Measurements from ENCODE around the gene NHLRC1. TPM values are rescaled to one million over a fixed set of nuclear protein-coding genes. Genes with fewer than 3 reads are reported as not detected.

Gene NHLRC1
- total and polyA plus RNA-seq, 9 of the 15 experiments (the other 6 are each of a cell fraction or from before 2014, with no cell fraction given), result not detected

DNA sequence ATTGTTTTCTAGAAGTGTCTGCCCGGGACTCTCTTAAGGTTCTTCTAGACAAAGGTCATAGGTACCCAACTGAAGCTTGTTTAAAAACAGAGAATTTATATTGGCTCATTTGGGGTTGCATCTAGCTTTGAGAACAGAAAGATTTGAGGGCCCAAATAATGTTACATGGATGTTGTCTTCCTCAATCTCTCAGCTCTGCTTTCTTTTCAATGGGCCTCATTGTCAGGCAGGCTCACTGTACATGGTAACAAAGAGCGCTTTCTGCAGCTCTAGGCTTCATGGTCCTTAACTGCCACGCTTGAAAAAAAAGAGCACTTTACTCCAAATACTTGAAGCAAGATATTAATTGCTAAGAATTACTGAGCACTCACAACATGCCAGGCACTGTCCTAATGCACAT is 22.2 kb downstream of the NHLRC1 start:
- DNase-seq (ENCODE audit: extremely low read depth in 1 of 4, low spot score in 3 of 4), result no peak
- intact Hi-C loops (cut with micrococcal nuclease), result no loop called here
- Histone ChIP-seq H3K4me3 (no peak overlapping the region), H2AFZ (ENCODE audit: low read depth, low read length) (peak overlapping the region; percentile 50; the same call in 1 of the 2 replicates), H4K20me1 (replicated peaks; ENCODE audit: control insufficient read depth, insufficient read depth, low read length) (no peaks in the 10 kb centered on the region), H3K4me2 (ENCODE audit: insufficient read depth, low read length) (no peak overlapping the region), H3K27me3 (ENCODE audit: control insufficient read depth in 2 of 2, insufficient read depth in 2 of 2, low read length in 2 of 2) (no peaks in the 10 kb centered on the region), H3K79me2 (ENCODE audit: control insufficient read depth, insufficient read depth, low read length) (no peaks in the 10 kb centered on the region), H3K36me3 (ENCODE audit: control insufficient read depth, insufficient read depth, low read length) (no peaks in the 10 kb centered on the region), H3K4me1 (replicated peaks in 1 of 2; ENCODE audit: control insufficient read depth in 2 of 2, insufficient read depth in 2 of 2, low read length in 2 of 2) (no peaks in the 10 kb centered on the region; a peak in 1 of 5 replicates), H3K9me1 (ENCODE audit: control insufficient read depth, insufficient read depth, low read length) (no peaks in the 10 kb centered on the region), H3K27ac (ENCODE audit: extremely low read depth, low read depth, low read length) (no peak overlapping the region), H3K9me3 (replicated peaks; ENCODE audit: control insufficient read depth, insufficient read depth, low read depth, low read length) (no peaks in the 10 kb centered on the region), H3K9ac (ENCODE audit: insufficient read depth in 1 of 2, low read depth in 2 of 2, low read length in 2 of 2) (no peak overlapping the region)
- 53% methylated on average over 3 of the region's 3 CpGs for WGBS (ENCODE audit: insufficient coverage, low coverage, missing lambda C conversion rate)
- in situ Hi-C loops (cut with MboI), result no loop called here
- ATAC-seq, result no peak
- ChIA-PET CTCF (ENCODE audit: low intra/inter-chr PET ratio) (no interaction called here), POLR2A (interaction anchor here (0.7 to 1.0 kb wide), 3 partner anchors 8 to 28 kb away, joined by 3 to 4 read pairs (median 3); no protein-coding TSS in a partner anchor)
- no TSS peak for BruUV-seq (replicated peaks)
- FAIRE-seq, result no peak
- TF ChIP-seq TBP (optimal IDR thresholded peaks at IDR 0.05; ENCODE audit: low read depth, low read length) (no peak), ASH1L (IDR thresholded peaks at IDR 0.05; ENCODE audit: borderline replicate concordance, low read depth, partially characterized antibody) (no peak), POLR3G (IDR thresholded peaks at IDR 0.05; ENCODE audit: extremely low read depth, insufficient read length, insufficient replicate concordance) (no peak), MAFG (tag; conservative IDR thresholded peaks at IDR 0.05) (no peak)

DNA sequence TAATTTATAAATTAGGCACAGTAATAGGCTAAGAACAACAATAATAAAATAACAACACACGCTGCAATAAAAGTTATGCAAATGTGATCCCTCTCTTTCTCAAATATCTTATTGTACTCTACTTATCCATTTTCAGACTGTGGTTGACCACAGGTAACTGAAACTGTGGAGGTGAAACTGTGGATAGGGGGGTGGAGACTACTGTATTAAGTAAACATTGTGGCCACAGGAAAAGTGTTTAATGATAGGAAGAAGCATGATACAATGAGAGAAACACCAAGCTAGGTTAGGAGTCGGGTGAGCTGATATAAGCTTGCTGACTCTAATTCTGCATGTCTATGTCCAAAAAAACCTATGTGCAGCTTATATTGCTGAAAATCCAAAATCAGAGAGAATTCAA is 23.0 kb downstream of the NHLRC1 start:
- no peaks in the 10 kb centered on the region; a peak in 1 of 5 replicates for H3K4me1 ChIP-seq (replicated peaks in 1 of 2; ENCODE audit: control insufficient read depth in 2 of 2, insufficient read depth in 2 of 2, low read length in 2 of 2)
- H3K9me1 ChIP-seq (ENCODE audit: control insufficient read depth, insufficient read depth, low read length), result no peaks in the 10 kb centered on the region
- H2AFZ ChIP-seq (ENCODE audit: low read depth, low read length), result peak overlapping the region; percentile 50
- in situ Hi-C loops (cut with MboI), result no loop called here
- CTCF ChIA-PET (ENCODE audit: low intra/inter-chr PET ratio), result no interaction called here
- POLR2A ChIA-PET, result interaction anchor here (0.7 to 1.0 kb wide), 3 partner anchors 9 to 11 kb away, joined by 3 to 4 read pairs (median 3); no protein-coding TSS in a partner anchor
- DNase-seq (ENCODE audit: extremely low read depth in 1 of 4, low spot score in 3 of 4) (no peak), FAIRE-seq (no peak), ATAC-seq (no peak; the same call in 2 of the 3 replicates)
- no peaks in the 10 kb centered on the region for H4K20me1 ChIP-seq (replicated peaks; ENCODE audit: control insufficient read depth, insufficient read depth, low read length)
- H3K27me3 ChIP-seq (ENCODE audit: control insufficient read depth in 2 of 2, insufficient read depth in 2 of 2, low read length in 2 of 2), result no peaks in the 10 kb centered on the region
- intact Hi-C loops (cut with micrococcal nuclease), result no loop called here
- H3K4me2 ChIP-seq (ENCODE audit: insufficient read depth, low read length), result no peak overlapping the region
- H3K9me3 ChIP-seq (replicated peaks; ENCODE audit: control insufficient read depth, insufficient read depth, low read depth, low read length), result no peaks in the 10 kb centered on the region
- H3K79me2 ChIP-seq (ENCODE audit: control insufficient read depth, insufficient read depth, low read length), result no peaks in the 10 kb centered on the region
- WGBS (ENCODE audit: insufficient coverage, low coverage, missing lambda C conversion rate), result 57% methylated on average over 2 of the region's 2 CpGs
- H3K9ac ChIP-seq (ENCODE audit: insufficient read depth in 1 of 2, low read depth in 2 of 2, low read length in 2 of 2), result no peak overlapping the region
- H3K27ac ChIP-seq (ENCODE audit: extremely low read depth, low read depth, low read length), result no peak overlapping the region
- no TSS peak for BruUV-seq (replicated peaks)
- no peaks in the 10 kb centered on the region for H3K36me3 ChIP-seq (ENCODE audit: control insufficient read depth, insufficient read depth, low read length)
- H3K4me3 ChIP-seq, result no peak overlapping the region
- TF ChIP-seq LARP7 (IDR thresholded peaks at IDR 0.05) (no peak), CHCHD3 (CRISPR knock-in tag; IDR thresholded peaks at IDR 0.05) (no peak), RUNX1 (IDR thresholded peaks at IDR 0.05; ENCODE audit: low read depth) (no peak), BMI1 (IDR thresholded peaks at IDR 0.05; ENCODE audit: low read length) (no peak), POLR2AphosphoS2 (IDR thresholded peaks at IDR 0.05; ENCODE audit: low read length) (no peak), ZKSCAN3 (CRISPR knock-in tag; IDR thresholded peaks at IDR 0.05) (no peak), MEIS2 (IDR thresholded peaks at IDR 0.05; ENCODE audit: partially characterized antibody) (no peak), ZKSCAN1 (IDR thresholded peaks at IDR 0.05; ENCODE audit: low read depth, low read length) (no peak)
- TF ChIP-seq, protein P1, sequence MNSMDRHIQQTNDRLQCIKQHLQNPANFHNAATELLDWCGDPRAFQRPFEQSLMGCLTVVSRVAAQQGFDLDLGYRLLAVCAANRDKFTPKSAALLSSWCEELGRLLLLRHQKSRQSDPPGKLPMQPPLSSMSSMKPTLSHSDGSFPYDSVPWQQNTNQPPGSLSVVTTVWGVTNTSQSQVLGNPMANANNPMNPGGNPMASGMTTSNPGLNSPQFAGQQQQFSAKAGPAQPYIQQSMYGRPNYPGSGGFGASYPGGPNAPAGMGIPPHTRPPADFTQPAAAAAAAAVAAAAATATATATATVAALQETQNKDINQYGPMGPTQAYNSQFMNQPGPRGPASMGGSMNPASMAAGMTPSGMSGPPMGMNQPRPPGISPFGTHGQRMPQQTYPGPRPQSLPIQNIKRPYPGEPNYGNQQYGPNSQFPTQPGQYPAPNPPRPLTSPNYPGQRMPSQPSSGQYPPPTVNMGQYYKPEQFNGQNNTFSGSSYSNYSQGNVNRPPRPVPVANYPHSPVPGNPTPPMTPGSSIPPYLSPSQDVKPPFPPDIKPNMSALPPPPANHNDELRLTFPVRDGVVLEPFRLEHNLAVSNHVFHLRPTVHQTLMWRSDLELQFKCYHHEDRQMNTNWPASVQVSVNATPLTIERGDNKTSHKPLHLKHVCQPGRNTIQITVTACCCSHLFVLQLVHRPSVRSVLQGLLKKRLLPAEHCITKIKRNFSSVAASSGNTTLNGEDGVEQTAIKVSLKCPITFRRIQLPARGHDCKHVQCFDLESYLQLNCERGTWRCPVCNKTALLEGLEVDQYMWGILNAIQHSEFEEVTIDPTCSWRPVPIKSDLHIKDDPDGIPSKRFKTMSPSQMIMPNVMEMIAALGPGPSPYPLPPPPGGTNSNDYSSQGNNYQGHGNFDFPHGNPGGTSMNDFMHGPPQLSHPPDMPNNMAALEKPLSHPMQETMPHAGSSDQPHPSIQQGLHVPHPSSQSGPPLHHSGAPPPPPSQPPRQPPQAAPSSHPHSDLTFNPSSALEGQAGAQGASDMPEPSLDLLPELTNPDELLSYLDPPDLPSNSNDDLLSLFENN (IDR thresholded peaks at IDR 0.05; ENCODE audit: low read depth in 2 of 2, low read length in 2 of 2), result no peak
- TF ChIP-seq, protein P2, sequence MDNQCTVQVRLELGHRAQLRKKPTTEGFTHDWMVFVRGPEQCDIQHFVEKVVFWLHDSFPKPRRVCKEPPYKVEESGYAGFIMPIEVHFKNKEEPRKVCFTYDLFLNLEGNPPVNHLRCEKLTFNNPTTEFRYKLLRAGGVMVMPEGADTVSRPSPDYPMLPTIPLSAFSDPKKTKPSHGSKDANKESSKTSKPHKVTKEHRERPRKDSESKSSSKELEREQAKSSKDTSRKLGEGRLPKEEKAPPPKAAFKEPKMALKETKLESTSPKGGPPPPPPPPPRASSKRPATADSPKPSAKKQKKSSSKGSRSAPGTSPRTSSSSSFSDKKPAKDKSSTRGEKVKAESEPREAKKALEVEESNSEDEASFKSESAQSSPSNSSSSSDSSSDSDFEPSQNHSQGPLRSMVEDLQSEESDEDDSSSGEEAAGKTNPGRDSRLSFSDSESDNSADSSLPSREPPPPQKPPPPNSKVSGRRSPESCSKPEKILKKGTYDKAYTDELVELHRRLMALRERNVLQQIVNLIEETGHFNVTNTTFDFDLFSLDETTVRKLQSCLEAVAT (IDR thresholded peaks at IDR 0.05), result no peak

Data from K562 (cell line).